NAMALWA (cell line): ENCODE results near the gene PEDS1.
A peak's percentile ranks its signal among the peaks of the same experiment; 100 is the strongest.
"Not testable (repeated sequence)": the region's sequence is repeated elsewhere in the genome, so short reads cannot be mapped to it uniquely, and the experiment has no call there.

Source experiments
- DNase-seq: peaks from one replicate; pipeline ENCODE4 v3.0.0-alpha.2; 2015; ENCODE audit warnings: low spot score

The PEDS1 gene

DNA sequence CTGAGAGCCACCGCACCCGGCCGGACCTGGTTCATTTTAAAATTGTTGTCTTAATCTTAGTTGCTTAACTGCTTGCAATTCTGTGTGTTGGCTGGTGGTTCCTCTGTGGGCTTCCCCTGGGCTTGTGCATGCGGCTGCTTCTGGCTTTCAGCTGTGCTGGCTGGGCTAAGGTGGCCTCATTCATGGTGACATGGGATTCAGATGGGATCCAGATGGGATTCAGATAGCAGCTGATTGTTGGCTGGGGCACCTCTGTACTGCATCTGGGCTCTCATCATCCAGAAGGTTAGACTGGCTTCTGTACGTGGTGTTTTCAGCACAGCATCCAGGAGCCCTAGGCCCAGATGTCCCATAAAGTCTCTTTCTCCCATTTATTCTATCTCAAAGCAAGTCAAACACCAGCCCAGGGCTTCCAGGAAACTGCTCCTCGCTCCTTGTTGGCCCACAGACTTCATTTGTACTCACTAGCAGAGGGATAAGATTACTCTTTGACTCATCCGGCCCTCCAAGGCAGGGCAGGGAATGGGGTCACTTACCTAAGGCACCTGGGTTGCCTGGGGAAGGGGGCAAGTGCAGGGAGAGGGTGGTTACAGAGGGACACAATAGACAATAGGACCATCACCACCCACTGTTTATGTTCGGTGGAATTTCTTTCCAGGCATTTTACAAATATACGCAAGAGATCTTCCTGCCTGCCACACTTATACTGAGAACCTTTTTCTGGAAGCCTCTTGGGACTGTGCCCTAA lies 10.2 kb upstream of the PEDS1 start:
- DNase-seq: no peak

DNA sequence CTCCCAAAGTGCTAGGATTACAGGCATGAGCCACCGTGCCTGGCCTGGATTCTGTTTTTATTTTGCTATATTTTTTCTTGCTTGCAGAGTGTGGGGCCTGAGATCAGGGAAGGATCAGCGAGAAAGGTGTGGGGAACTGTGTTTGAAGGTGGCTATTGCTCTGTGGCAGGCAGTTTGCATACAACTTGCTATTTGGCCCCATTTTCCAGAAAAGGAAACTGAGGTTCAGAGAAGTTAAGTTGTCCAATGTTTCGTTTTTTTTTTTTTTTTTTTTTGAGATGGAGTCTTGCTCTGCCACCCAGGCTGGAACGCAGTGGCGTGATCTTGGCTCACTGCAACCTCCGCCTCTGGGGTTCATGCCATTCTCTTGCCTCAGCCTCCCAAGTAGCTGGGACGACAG lies 8.0 kb upstream of the PEDS1 start:
- DNase-seq: not testable (repeated sequence)

DNA sequence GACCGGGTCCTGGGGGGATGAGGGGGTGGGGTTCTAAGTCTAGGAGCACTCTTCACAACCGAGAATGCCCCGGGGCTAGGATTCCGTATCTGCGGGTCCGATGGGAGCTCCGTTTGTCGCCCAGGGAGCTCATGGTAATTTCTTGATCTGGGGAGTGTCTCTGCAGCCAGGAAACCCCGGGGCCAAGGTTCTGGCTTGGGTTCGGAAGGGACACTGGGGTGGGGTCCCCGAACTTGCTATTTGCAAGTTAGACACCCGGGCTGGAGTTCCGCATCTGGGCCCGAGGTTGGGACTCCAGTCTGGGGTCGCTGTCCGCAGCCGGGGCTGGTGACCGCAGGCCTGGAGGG lies 397 bp downstream of the PEDS1 start:
- DNase-seq: peak; percentile 35

DNA sequence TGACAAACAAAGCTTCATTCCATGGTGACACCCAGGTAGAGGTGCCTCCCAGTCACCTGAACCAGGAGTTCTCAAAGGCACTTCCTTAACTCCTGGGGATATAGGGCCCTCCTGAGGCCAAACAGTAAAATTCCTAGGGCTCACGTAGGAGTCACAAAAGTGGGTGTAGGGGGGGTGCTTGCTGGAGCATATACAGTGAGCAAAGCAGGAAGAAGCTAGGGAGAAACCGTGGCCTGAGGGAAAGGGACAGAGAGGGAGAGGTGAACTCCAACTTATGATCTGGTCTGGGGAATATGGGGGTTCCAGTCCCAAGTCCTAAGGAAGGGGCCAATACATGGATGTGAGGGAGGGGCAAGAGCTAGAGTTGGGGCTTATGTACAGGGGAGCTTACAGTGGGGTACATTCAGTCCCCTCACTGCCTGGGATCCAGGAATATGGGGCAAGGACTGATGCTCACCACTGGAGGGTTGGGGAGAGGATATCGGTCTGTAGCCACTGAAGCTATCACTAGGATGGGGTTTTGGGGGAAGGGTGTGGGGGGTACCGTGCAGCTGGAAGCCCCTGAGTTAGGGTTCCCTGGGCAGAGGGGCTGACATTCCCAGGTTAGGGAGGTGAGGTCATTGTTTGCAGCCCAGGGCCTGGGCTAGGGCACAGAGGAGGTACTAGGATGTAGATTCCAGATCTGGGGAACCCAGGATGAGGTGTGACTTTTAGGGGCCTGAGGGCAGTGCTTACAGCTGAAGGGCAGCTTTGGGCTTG lies 950 bp downstream of the PEDS1 start:
- no peak for DNase-seq

DNA sequence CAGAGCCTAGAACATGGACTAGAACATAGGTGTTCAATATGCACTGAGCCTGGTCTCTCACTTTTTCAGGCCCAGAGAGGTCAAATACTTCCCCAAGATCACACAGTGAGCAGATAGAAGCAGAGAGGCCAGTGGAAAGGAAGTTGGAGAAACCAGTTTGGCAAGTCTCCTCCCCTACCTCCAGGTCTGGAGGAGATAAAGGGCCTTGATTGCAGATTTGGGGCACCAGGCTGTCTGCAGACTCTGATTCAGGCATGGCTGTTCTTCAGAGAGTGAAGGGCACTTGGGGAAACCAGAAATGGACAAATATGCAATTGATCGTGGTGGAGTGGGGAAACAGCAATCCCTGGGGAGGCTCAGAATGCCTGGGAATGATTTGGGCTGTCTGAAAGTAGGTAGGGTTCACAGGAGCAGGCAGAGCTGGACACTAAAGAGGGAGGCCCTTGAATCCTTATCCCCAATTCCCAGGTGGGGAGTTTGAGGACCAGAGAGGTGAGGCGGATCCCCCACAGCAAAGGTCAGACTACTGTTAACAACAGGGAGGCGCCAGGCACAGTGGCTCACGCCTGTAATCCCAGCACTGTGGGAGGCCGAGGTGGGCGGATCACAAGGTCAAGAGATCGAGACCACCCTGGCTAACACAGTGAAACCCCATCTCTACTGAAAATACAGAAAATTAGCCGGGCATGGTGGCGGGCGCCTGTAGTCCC lies 2.3 kb downstream of the PEDS1 start:
- DNase-seq: no peak

DNA sequence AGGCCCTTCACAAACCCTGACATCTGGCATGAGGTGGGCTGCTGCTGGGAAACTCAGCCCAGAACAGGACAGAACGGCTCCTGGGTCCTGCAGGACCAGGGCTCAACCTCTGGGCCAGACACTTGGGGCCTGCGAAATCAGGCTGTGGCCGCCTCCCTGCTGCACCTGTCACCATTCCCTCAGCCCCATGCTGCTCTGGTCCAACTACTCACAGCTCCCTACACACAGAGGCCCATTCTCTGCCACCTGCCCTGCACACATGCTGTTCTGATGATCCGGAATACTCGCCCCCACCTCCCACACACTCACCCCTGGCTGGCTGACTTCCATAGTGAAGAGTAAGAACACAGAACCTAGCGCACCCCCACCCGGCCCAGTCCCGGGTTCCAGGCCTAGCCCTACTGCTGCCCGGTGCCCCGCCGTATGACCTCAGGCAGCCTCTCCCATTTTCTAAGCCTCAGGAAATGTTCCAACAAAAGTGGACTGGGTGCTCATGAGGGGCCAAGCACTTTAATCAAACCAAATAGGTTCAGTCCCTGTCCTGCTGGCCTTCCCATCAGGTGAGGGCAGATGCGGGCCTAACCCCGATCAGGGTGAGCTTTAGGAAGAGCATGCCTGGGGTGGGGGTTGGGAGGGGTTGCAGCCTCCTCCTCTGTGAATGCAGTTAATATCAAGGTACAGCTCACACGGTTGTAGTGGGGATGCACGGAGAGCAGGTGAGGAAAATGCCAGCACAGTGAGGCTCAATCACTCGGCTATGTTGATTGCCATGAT lies 3.9 kb downstream of the PEDS1 start:
- no peak for DNase-seq

DNA sequence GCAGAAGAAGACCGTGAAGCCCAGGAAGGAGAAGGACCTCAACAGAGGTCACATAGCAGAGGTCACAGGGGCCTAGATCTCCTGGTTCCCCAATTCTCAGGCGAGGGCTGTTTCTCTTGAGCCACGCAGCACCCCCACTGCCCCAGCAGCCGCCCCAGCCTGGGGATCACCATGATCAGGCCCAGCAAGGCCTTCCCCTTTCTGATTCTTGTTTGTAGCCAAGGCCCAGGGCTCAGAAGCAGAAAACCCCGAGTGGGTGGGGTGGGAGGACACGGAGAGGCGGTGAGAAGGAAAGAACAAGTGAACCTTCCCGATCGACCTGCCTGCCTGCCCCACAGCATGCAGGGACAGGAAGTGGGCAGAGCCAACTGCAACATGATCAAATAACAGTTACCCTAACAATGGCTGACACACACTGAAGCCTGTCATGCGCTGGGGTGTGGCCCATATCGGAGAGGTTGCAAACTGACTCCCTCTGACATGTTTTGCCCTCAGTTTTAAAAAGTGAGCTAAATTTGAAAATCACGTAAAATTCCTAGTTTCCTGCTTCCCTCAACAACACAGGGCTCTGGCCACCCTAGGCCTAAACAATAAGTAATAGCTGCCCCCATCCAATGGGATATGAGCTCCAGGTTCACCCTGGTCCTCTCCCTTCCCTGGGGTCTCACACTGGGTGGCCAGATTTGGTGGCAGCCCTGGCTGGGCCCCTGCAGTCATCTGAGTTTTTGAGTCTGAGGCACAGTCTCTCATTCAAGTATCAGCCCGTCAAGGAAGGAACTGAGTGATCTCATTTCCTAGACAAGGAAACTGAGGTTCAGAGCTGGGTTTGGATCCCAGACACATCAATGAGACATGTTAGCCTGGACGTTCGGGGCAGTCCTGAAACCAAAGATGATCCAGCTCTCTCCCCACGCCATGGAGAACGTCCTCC lies 6.5 kb downstream of the PEDS1 start:
- no peak for DNase-seq

DNA sequence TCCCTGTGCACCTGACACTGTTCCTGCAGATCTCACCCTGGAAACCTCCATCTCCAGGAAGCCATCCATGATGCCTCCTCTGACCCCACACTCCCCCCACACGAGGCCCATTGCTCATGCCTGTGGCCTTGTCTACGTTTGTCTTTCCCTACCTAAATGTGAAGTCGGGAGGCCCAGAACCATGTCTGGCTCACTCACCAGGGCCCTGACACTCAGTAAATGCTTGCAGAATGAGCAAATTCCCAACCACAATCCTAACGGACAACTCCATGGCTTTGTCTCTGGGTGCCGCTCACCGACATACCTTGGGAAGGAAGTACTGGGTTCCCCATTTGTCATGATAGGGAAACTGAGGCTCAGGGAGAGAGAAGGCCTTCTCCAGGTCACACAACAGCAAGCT lies 7.3 kb downstream of the PEDS1 start:
- no peak for DNase-seq

DNA sequence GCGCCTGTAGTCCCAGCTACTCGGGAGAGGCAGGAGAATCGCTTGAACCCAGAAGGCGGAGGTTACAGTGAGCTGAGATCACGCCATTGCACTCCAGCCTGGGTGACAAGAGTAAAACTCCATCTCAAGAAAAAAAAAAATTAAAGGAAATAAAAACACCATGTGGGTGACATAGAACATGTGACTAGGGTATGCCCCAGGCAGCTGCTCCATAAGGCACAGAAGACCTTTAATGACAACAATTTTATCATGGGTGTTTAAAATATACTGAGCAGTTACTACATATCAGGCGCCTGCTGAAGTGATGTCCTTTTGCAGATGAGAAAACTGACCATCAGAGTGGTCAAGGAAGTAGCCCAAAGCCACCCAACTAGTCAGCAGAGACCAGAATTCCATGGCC lies 8.0 kb downstream of the PEDS1 start:
- DNase-seq: no peak

DNA sequence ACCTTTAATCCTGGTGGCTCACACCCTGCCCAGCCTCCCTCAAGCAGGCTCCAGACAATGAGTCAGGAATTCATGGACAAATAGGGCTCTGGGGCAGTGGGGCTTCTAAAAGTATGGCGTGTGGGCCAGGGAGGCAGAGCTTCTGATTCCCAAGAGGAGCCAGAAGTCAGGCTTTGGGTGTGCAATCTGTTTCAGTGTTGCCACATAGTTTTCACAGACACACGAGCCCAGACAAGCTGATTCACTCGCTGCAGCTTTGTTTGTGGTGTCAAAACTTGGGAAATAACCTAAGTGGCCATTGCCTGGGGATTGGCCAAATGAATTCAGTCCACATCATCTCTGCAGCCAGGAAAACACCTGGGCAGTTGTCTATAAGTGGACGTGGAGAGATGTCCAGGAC lies 9.2 kb downstream of the PEDS1 start:
- DNase-seq: no peak

- DNase-seq: no peak
These were observed 10.7 kb downstream of the PEDS1 start for GRCh38 chr20:50142812-50143211.

DNA sequence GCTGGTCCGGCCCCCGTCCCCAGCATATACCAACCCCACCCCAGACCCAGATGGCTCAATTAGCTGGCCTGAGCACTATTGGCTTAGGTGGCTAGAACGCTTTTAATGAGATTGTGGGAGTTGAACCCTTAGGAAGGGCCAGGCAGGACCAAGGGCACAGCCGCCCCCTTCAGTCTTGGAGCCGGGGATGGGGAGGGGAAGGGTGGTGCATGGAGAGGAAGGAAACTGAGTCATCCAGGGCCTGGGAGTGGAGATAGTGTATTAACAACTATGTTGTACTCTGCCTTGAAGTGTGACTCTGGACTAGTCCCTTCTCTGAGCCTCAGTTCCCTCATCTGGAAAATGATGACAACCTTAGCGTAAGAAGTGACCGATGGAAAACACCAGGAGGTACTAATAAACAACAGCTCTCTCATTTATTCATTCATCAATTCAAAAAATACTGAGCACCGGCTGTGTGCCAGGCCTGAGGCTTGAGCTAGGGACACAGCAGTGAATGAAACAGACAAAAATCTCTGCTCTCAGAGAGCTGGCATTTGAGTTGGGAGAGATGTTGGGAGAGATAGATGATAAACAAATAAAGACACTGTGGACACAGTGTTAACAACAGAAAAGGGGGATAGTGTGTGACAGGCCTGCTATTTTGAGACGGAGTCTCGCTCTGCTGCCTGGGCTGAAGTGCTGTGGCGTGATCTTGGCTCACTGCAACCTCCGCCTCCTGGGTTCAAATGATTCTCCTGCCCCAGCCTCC lies 11.5 kb downstream of the PEDS1 start:
- no peak for DNase-seq

DNA sequence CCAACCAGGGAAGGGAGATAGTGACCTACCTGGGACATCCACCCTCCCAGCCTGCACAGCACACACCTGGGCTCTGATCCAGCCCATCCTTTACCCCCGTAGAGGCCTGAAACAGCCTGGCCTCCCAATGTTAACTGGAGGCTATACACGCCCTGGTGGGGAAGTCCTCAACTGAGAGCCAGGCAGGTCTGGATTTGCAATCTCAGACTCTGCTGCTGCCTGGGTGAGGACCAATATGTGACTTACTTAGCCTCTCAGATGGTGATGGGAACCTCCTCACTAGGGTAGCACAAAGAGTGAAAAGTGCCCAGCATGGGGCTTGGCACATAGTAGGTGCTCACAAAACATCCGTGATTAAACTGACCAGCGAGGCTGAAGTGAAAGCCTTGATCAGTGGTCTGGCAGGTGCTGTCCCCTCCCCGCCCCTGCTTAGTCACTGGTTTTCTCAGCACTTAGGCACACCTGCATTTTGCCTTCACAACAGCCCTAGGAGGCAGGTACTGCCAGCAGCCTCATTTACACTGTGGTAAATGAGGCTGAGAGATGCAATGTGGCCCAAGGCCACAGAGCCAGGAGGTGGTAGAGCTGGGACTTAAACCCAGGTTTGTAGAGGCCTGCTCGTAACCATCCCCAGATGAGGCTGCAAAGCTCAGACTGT lies 12.4 kb downstream of the PEDS1 start:
- no peak for DNase-seq

DNA sequence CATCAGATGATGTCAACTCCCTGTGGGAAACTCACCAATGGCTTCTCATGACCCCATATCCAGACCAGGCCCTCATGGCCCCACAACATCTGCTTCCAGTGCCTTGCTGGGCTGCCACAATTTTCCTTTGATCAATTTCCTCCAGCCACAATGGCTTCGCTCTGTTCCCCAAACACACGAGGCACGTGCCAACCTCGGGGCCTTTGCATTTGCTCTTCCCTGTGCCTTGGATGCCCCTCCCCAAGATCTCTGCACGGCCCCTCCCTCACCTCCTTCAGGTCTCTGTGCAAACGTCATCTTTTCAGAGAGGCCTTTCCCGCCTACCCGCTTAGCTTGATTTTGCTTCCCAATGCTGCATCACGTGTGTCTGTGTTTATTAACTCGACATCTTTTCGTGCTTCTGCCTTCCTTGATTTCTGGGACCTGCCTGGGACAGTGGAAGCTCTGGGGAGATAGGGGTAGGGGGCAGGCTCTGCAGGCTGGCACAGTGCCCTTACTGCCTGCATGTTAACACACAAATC lies 13.1 kb downstream of the PEDS1 start:
- no peak for DNase-seq

- DNase-seq: no peak
These were observed 14.8 kb downstream of the PEDS1 start for GRCh38 chr20:50138479-50139393.

- DNase-seq: no peak
These were observed 15.4 kb downstream of the PEDS1 start for GRCh38 chr20:50138120-50138478.

DNA sequence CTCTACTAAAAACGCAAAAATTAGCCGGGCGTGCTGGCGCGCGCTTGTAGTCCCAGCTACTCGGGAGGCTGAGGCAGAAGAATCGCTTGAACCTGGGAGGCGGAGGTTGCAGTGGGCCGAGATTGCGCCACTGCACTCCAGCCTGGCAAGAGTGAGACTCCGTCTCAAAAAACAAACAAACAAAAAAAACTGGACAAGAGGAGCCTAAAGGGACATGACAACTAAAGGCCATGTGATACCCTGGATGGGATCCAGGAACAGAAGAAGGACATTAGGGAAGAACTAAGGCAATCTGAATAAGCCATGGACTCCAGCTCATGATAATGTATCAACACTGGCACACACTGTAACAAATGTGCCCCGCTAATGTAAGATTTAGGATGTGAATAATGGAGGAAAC lies 15.8 kb downstream of the PEDS1 start:
- DNase-seq: not testable (repeated sequence)

DNA sequence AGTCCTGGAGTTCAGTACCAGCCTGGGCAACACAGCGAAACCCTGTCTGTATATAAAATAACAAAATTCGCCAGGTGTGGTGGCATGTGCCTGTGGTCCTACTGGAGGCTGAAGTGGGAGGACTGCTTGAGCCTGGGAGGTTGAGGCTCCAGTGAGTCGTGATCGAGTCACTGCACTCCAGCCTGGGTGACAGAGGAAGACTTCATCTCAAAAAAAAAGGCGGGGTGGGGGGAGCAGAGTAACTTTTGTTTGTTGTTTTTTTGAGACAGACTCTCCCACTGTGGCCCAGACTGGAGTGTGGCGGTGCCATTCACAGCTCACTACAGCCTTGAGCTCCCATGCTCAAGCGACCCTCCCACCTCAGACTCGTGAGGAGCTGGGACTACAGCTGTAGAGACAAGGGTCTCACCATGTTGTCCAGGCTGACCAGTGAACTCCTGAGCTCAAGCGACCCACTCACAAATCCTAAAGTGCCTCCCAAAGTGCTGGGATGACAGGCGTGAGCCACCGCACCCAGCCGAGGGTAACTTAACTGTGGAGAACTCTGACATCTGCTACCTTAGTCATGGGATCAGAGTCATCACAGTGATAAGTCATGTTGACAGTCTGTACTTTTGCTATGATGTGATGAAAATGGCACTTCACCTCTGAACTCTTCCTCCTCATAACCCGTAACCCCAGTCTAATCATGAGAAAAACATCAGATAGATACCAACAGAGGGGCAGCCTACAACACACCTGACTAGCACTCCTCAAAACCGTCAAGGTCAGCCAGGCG lies 16.5 kb downstream of the PEDS1 start:
- DNase-seq: no peak
